ENCODE data around the gene HOXA7. TPM values are rescaled to one million over a fixed set of nuclear protein-coding genes. Genes with fewer than 3 reads are reported as not detected.

Gene HOXA7
- total and polyA plus RNA-seq, 10 of the 15 experiments (the other 5 are each of a cell fraction or from before 2014, with no cell fraction given): not detected

DNA sequence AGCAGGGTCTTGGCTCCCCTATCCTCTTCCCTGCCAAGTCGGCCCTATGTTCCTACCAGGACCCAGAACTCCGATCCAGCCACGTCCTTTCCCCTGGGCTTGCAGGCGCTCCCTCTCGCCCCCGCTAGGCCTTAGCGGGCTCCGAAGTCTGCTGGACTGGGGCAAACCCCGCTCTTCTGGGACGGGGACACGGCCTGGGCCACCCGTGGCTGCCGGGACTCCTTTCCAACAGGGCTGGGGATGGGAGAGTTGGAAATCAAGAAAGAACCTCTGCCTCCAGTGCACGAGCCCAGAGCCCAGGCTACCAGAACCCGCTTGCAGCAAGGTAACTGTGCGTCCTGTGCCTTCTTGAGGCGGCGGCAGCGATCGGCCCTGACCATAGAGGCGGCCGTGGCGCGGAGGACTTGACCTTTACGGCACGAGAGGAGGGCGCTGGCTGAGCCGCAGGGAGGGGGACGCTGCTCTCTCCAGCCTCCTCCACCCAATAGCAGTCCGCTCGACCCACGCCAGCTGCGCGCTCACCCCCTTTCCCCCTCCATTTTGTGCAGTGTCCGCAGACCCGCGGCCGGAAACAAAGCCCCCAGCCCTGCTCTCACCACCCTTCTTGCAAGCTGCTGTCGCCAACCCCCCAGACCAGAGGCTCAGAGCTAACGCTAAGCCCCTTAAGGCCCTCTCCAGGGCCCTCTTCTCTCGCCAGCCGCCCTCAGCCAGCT is 35.5 kb upstream of the HOXA7 start:
- no TSS peak for BruUV-seq (replicated peaks)
- in situ Hi-C loops (cut with MboI): no loop called here
- ChIA-PET RAD21 (ENCODE audit: unreplicated experiment) (no interaction called here), SMC1A (ENCODE audit: uncharacterized antibody, unreplicated experiment) (no interaction called here), CTCF (interaction anchor here (1.5 kb wide), 1 partner anchor 870 kb away, joined by 3 read pairs; no protein-coding TSS in a partner anchor), POLR2A (no interaction called here)
- WGBS (ENCODE audit: insufficient coverage, insufficient replicate concordance, low lambda C conversion rate, missing lambda C conversion rate): 32% methylated on average over 42 of the region's 42 CpGs
- DNase-seq (ENCODE audit: low read depth, low spot score) (no peak), FAIRE-seq (no peak), ATAC-seq (no peak)
- no peaks in the 10 kb centered on the region for H3K79me2 ChIP-seq (ENCODE audit: control insufficient read depth, insufficient read depth, low read length)
- no peak overlapping the region for H3K4me2 ChIP-seq (ENCODE audit: control insufficient read depth, insufficient read depth)
- H3K9me3 ChIP-seq (replicated peaks; ENCODE audit: control insufficient read depth, insufficient read depth, low read length): no peaks in the 10 kb centered on the region; the same call in 2 of the 3 replicates
- H3K27ac ChIP-seq (ENCODE audit: control insufficient read depth, insufficient read depth): no peak overlapping the region
- peaks cover 32 to 36% of the 10 kb centered on the region in 2 experiments for H3K27me3 ChIP-seq (replicated peaks in 1 of 2; ENCODE audit: control insufficient read depth in 2 of 2, insufficient read depth in 2 of 2, low read length in 1 of 2)
- no peak overlapping the region for H2AFZ ChIP-seq (ENCODE audit: control insufficient read depth, low read depth, low read length)
- intact Hi-C loops (cut with micrococcal nuclease; ENCODE audit: unreplicated experiment): no loop called here
- no peak overlapping the region for H3K9ac ChIP-seq (ENCODE audit: control insufficient read depth, insufficient read depth, low read length)
- no peak overlapping the region for H3K4me3 ChIP-seq
- H4K20me1 ChIP-seq (ENCODE audit: control insufficient read depth, insufficient read depth): 0 out of 2 replicates have a peak, but pooled peaks cover 3% of the 10 kb centered on the region
- no peaks in the 10 kb centered on the region for H3K4me1 ChIP-seq (ENCODE audit: control insufficient read depth, insufficient read depth, low read length)
- no peaks in the 10 kb centered on the region for H3K36me3 ChIP-seq (ENCODE audit: control insufficient read depth in 2 of 2, insufficient read depth in 2 of 2, low read length in 1 of 2)
- TF ChIP-seq IKZF2 (IDR thresholded peaks at IDR 0.05) (no peak), SPI1 (IDR thresholded peaks at IDR 0.05; ENCODE audit: borderline replicate concordance, insufficient read depth, low read depth, low read length) (no peak), ZBTB40 (IDR thresholded peaks at IDR 0.05; ENCODE audit: borderline replicate concordance) (no peak), SMARCA5 (IDR thresholded peaks at IDR 0.05) (no peak), ZNF384 (IDR thresholded peaks at IDR 0.05; ENCODE audit: borderline replicate concordance, low read depth, low read length) (no peak), NKRF (conservative IDR thresholded peaks at IDR 0.05) (no peak), E4F1 (IDR thresholded peaks at IDR 0.05; ENCODE audit: borderline replicate concordance, partially characterized antibody) (no peak), TCF12 (IDR thresholded peaks at IDR 0.05; ENCODE audit: low read depth, low read length) (no peak), BMI1 (IDR thresholded peaks at IDR 0.05; ENCODE audit: borderline replicate concordance) (no peak), E2F4 (IDR thresholded peaks at IDR 0.05; ENCODE audit: low read depth, low read length) (no peak), TARDBP (IDR thresholded peaks at IDR 0.05; ENCODE audit: borderline replicate concordance) (no peak)
- TF ChIP-seq, protein P1, sequence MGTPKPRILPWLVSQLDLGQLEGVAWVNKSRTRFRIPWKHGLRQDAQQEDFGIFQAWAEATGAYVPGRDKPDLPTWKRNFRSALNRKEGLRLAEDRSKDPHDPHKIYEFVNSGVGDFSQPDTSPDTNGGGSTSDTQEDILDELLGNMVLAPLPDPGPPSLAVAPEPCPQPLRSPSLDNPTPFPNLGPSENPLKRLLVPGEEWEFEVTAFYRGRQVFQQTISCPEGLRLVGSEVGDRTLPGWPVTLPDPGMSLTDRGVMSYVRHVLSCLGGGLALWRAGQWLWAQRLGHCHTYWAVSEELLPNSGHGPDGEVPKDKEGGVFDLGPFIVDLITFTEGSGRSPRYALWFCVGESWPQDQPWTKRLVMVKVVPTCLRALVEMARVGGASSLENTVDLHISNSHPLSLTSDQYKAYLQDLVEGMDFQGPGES (IDR thresholded peaks at IDR 0.05): no peak
